BJ (cell line): Measurements from ENCODE around the gene DUSP8. TPM values are rescaled to one million over a fixed set of nuclear protein-coding genes. Genes with fewer than 3 reads are reported as not detected.

Experiments used
- CTCF ChIA-PET: fragments of 350-600 bp; formaldehyde crosslinking; extraction: SDS; loops from one replicate; lab custom pipeline; 2021; ENCODE audit warnings: antibody characterized with exemption, inconsistent platforms; lab: Yijun Ruan, JAX
- POLR2A ChIA-PET: fragments of 300-600 bp; sonication (Branson Sonifier 250); formaldehyde crosslinking; extraction: SDS; loops from one replicate; lab custom pipeline; 2021; ENCODE audit warnings: antibody characterized with exemption; lab: Charles Lee
- DNase-seq: peaks from one replicate; pipeline ENCODE4 v3.0.0-alpha.2; 2011; ENCODE audit warnings: low read depth
- H3K27me3 ChIP-seq: 2 replicates; pipeline ENCODE4 v1.6.0; 2011; ENCODE audit warnings: low read length; ENCODE audit not compliant: control insufficient read depth, insufficient read depth
- H3K36me3 ChIP-seq: 2 replicates; pipeline ENCODE4 v1.5.1; 2011; ENCODE audit warnings: low read length; ENCODE audit not compliant: control insufficient read depth, insufficient read depth
- H3K4me3 ChIP-seq: 2 replicates; pipeline ENCODE4 v1.5.1; 2011; ENCODE audit warnings: low read depth, mild to moderate bottlenecking, control low read depth, low read length
- CTCF ChIP-seq: IDR thresholded peaks from 2 replicates; pipeline ENCODE4 v1.5.1; 2011; ENCODE audit warnings: low read depth, mild to moderate bottlenecking, control low read depth, inconsistent platforms, low read length, moderate library complexity; ENCODE audit not compliant: insufficient read depth
- polyA plus RNA-seq: library from polyadenylated mRNA; depleted of rRNA; stranded (reverse); fragments of >200 nt; gene quantifications from 2 replicates; pipeline ENCODE4 v1.2.3, GENCODE V29; 2011

The DUSP8 gene
- polyA plus RNA-seq, 1 experiment, result 3.4 TPM

- no peak for TF ChIP-seq CTCF
- Histone ChIP-seq H3K36me3 (peaks cover 1% of the 10 kb centered on the region; the same call in 1 of the 2 replicates), H3K27me3 (no peaks in the 10 kb centered on the region; the same call in 1 of the 2 replicates), H3K4me3 (no peak overlapping the region)
- POLR2A ChIA-PET, result no interaction called here
- no peak for DNase-seq
- CTCF ChIA-PET, result interaction anchor here (1.0 to 6.5 kb wide), 3 partner anchors 9 to 40 kb away, joined by 3 to 62 read pairs (median 8); no protein-coding TSS in a partner anchor
Observed at GRCh38 chr11:1554981-1555712, 16.9 kb downstream of the DUSP8 start.

GRCh38 chr11:1553808-1554594, 18.1 kb downstream of the DUSP8 start:
- POLR2A ChIA-PET, result no interaction called here
- Histone ChIP-seq H3K4me3 (no peak overlapping the region), H3K27me3 (peaks cover 2% of the 10 kb centered on the region; the same call in 1 of the 2 replicates), H3K36me3 (peaks cover 1% of the 10 kb centered on the region; the same call in 1 of the 2 replicates)
- TF ChIP-seq CTCF, result no peak
- DNase-seq, result no peak
- CTCF ChIA-PET, result interaction anchor here (1.5 to 2.6 kb wide), 2 partner anchors 13 to 21 kb away, joined by 5 to 22 read pairs; no protein-coding TSS in a partner anchor

DNA sequence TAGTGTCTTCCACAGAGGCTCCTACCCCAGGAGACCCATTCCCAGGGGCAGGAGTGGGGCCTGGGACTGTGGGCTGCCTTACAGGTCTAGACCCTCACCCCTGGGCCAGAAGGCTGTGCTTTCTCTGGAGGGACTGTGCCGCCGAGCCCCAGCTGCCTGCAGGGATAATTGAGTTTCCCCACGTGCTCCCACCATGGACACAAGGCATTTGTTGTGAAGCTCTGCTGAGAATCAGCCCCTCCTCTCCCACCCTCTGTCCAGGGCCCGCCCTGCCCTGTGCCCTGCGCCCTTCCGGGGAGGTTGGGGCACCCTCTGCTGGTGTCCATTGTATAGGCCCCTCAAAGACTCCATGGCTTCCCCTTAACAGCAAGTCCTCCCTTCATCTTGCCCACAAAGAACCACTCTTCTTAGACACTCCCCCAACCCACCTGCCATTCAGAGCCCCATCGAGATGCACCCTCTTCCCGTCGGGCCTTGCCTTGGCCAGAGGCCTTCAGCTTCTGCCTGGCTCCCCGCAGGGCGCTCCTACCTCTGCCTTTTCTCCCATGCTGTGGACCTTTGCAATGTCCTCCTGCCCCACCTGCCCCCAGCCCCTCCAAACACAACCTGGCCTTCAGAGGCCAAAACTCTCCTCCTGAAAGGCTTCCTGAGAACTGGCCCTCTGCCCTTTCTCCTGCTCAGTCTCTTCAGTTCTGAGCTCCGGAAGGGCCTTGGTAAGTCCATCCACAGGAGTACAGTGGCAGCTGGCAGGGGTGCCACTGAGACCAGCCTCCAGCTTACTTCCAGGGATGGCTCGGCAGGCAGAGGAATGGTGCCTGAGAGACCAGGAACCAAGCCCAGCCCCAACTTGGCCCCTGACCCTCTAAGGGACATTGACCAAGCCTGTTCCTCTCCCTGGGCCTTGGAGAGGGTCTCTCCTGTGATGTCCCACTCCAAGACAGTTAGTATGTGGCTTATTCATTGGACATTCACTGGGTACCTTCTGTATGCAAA, 22.4 kb downstream of the DUSP8 start:
- no peak for DNase-seq
- H3K27me3 ChIP-seq, result peaks cover 20% of the 10 kb centered on the region
- H3K4me3 ChIP-seq, result no peak overlapping the region
- ChIA-PET POLR2A (no interaction called here), CTCF (interaction anchor here (1.3 to 10.5 kb wide), 3 partner anchors 9 to 46 kb away, joined by 3 to 301 read pairs (median 29); partner anchors contain the start of gene DUSP8)
- no peaks in the 10 kb centered on the region for H3K36me3 ChIP-seq
- TF ChIP-seq CTCF, result no peak

- no peak for TF ChIP-seq CTCF
- H3K27me3 ChIP-seq, result peaks cover 30% of the 10 kb centered on the region
- DNase-seq, result no peak
- peak overlapping the region; percentile 16 for H3K4me3 ChIP-seq
- ChIA-PET POLR2A (no interaction called here), CTCF (interaction anchor here (0.7 to 10.5 kb wide), 7 partner anchors 10 to 87 kb away, joined by 3 to 301 read pairs (median 4); partner anchors contain the start of gene DUSP8)
- H3K36me3 ChIP-seq, result no peaks in the 10 kb centered on the region
Observed at GRCh38 chr11:1548221-1549070, 23.6 kb downstream of the DUSP8 start.
